Measurements from ENCODE around the gene ANGEL2.

DNA sequence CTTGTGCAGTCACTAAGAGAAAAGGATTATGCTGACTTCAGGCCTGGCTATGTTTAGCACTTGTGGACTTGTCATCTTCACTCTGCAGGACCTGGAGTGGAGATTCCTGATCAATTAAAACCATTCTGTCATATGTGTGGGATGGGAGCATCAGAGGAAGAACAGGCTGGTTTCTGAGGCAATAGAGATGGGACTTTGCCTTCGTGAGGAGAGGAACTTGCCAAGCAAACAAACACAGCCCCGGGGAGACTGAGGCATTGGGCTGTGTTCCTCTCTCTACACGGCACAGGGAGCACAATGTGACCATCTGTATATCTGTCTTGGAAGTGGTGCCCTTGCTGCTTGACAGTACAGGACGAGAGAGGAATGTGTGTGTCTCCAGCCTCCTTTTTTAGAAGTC lies 42.2 kb downstream of the ANGEL2 start:
- TF ChIP-seq POLR2A (IDR thresholded peaks at IDR 0.05), result no peak
- TF ChIP-seq, protein P1, sequence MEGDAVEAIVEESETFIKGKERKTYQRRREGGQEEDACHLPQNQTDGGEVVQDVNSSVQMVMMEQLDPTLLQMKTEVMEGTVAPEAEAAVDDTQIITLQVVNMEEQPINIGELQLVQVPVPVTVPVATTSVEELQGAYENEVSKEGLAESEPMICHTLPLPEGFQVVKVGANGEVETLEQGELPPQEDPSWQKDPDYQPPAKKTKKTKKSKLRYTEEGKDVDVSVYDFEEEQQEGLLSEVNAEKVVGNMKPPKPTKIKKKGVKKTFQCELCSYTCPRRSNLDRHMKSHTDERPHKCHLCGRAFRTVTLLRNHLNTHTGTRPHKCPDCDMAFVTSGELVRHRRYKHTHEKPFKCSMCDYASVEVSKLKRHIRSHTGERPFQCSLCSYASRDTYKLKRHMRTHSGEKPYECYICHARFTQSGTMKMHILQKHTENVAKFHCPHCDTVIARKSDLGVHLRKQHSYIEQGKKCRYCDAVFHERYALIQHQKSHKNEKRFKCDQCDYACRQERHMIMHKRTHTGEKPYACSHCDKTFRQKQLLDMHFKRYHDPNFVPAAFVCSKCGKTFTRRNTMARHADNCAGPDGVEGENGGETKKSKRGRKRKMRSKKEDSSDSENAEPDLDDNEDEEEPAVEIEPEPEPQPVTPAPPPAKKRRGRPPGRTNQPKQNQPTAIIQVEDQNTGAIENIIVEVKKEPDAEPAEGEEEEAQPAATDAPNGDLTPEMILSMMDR (IDR thresholded peaks at IDR 0.05), result no peak

All from uterus (tissue), 2 donors.